NCI-H1930 (cell line): ENCODE results near the gene FOXE1.

ENCODE experiments used
- DNase-seq, 2 experiments: peaks; one replicate each; lab custom pipeline; 2025; lab: John Stamatoyannopoulos, UW

Gene FOXE1

DNA sequence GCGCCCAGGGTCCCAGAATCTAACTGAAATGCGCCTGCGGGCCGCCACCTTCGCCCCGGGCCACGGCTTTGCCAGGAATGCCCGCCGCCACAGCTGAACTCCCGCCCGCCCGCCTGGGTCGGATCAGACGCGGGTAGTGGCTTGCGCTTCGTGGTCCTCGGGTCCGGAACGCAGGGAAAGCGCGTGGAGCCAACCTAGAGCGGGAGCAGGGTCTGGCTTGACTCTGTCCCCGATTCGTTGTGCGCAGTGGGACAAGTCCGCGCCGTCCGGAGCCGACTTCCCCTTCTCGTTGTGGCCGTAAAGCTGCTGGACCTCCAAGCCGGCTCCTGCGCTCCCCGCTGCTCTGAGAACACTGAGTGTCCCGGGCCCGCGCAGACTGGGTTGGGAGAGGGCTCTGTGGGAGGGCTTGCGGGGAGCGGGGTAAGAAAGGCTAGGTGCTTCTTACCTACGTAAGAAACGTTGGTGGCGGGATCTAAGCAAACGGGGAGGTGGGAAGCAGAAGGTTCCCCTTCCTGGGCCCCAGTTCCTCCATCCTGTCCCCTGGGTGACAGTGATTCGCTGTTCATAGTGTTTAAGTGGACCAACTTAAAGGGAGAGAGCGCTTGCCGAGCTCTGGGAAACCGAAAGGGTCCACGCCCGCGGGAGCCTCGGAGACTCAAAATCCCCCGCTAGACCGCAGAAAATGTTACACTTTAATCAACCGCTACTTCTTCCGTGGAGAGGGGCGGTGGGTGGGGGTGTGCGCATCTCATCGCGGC lies 4.4 kb upstream of the FOXE1 start:
- DNase-seq, result no peak

DNA sequence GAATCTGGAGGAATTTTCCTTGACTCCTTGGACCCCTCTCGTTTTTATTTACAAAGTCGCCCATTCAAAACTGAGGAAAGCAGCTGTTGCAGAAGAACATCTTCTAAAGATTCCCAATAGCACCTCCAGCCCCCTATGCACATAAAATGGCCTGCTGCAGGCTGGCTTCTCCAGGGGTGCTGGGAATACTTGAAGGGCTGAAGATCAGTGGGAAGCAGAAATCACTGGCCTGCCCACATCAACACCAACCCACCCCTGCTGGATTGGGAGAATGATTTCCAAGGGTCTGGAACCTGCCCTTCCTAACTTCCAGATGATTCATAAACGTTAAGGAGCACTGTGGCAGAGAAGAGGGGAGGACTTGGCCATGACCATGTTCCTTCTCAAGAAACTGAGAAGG lies 3.0 kb upstream of the FOXE1 start:
- DNase-seq, result no peak

DNA sequence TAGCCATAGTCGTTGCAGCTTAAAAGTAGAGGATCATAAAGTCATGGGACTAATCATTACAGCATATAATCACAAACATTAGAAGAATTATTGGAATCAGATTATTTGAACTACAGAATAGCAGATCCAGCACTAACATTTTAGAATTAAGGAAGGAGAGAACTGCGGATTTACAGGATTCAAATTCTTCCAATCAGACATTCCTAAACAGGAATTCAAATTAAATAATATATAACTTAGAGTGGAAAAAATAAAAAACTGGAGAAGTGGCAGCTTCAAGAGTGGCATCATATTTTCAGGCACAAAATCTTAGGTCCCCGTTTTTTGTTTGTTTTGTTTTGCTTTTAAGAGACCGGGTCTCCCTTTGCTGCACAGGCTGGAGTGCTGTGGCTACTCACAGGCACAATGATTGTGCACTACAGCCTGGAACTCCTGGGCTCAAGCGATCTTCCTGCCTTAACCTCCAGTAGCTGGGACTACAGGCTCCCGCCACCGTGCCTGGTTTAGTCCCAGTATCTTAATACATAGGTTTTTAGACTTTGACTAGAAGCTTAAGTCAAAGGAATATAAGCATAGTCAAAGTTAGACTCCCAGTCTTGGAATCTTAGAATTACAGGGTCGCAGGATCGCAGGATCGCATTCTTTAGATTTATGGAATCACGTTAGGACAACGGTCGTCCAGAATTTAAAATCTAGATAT lies 2.1 kb upstream of the FOXE1 start:
- DNase-seq, result no peak

DNA sequence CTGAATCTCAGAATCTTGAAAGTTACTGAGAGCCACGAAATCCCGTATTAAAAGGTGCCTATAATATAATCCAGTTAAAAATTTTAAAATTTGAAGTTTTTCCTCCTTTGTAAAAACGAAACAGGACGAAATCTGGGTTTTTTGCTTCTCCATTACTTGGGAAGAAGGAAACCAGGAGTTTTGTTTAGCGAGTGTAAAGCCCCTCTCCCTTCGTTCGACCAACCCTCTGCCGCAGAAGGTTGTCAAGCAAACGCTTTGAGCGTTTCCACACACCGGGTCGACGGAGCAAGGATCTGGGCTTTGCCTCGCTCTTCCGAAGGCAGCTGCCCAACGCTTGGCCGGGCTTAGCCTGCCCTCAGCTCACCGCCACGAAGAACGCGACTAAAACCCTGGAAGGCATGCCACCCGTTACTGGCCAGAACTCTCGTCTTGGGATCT lies 1.6 kb upstream of the FOXE1 start:
- no peak for DNase-seq

DNA sequence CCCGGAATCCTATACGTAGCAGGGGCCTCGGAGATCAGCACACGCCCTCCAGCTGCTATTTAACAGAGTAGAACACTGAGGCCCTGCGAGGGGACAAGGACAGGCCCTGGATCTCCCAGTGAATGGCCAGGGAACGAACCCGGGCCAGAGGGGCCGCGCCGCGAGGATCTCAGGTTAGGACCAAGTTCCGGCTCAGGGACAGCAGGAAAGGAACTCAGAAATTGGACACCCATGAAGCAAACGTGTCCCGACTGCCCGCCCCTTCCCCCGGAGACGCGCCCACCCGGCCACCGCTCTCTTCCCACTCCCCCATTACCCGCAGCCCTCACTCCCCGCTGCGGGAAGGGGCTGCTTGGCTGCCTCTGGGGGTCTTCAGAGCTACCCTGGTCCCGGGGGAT lies 1.0 kb upstream of the FOXE1 start:
- no peak for DNase-seq

DNA sequence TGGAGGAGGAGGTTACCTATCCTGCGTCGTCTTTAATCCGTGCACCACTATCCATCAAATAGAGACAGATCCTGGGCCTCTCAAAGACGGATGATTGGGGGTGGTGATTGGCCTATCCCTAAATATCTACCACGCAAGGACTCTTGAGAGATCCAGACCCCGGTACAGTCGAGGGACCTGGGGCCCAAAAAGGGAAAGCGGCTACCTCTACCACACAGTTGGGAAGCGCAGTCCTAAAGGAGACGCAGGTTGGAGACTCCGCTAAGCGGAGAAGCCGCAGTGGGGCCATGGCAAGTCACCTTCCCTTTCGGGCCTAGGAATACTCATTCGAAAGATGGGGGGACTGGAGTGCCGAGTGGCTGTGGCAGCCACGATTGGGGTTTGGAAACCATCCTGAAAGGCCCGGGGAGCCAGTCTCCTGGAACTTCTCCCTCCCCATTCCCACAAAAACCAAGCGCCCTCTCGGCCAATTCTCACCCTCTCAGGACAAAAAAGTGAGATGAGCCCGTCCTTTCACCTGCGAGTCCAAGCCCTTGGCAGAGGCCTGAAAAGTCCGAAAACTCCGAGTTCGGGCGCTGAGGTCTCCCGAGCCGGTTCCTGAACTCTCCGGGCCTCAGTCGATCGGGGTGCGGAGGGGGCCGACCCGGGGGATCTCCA lies 499 bp upstream of the FOXE1 start:
- no peak for DNase-seq

DNA sequence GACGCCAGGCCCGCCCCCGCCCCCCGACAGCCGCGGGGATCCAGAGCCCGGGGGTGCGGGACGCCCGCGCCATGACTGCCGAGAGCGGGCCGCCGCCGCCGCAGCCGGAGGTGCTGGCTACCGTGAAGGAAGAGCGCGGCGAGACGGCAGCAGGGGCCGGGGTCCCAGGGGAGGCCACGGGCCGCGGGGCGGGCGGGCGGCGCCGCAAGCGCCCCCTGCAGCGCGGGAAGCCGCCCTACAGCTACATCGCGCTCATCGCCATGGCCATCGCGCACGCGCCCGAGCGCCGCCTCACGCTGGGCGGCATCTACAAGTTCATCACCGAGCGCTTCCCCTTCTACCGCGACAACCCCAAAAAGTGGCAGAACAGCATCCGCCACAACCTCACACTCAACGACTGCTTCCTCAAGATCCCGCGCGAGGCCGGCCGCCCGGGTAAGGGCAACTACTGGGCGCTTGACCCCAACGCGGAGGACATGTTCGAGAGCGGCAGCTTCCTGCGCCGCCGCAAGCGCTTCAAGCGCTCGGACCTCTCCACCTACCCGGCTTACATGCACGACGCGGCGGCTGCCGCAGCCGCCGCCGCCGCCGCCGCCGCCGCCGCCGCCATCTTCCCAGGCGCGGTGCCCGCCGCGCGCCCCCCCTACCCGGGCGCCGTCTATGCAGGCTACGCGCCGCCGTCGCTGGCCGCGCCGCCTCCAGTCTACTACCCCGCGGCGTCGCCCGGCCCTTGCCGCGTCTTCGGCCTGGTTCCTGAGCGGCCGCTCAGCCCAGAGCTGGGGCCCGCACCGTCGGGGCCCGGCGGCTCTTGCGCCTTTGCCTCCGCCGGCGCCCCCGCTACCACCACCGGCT lies 1.0 kb downstream of the FOXE1 start:
- peak; percentile 70 to 79 for DNase-seq

DNA sequence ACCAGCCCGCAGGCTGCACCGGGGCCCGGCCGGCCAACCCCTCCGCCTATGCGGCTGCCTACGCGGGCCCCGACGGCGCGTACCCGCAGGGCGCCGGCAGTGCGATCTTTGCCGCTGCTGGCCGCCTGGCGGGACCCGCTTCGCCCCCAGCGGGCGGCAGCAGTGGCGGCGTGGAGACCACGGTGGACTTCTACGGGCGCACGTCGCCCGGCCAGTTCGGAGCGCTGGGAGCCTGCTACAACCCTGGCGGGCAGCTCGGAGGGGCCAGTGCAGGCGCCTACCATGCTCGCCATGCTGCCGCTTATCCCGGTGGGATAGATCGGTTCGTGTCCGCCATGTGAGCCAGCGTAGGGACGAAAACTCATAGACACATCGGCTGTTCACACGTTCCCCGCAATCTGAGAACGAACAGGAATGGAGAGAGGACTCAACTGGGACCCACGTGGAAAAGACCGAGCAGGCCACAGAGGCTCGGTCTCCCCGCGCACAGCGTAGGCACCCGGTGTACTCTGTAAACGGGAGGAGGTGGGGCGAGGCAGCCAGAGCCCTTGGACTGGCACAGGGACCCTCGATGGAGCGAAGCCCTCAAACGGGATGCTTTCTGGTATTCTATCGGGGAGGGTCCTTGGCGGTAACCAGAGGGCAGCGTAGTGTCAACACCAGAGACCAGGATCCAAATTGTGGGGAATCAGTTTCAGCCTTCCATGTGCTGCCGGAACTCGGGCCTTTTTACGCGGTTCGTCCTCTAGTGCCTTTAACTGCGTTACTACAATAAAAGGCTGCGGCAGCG lies 1.9 kb downstream of the FOXE1 start:
- DNase-seq, result no peak

DNA sequence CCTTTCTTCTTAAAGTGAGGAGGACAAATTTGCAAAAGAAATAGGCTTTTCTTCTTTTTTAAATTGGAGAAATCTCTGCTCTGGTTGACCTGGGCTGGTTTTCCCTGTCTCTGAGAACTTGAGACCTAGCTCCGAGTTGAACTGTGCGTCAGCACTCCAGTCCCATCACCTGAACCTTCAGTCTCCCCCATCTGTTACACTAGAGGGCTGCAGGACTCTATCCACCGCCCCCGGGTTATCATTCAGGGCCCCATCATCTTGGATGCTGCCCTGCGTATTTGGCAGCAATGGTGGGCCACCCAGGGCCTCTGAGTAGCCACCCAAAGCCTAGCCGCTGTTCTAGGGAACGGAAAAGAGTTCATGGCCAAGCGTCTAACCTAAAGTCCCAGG lies 2.5 kb downstream of the FOXE1 start:
- no peak for DNase-seq

DNA sequence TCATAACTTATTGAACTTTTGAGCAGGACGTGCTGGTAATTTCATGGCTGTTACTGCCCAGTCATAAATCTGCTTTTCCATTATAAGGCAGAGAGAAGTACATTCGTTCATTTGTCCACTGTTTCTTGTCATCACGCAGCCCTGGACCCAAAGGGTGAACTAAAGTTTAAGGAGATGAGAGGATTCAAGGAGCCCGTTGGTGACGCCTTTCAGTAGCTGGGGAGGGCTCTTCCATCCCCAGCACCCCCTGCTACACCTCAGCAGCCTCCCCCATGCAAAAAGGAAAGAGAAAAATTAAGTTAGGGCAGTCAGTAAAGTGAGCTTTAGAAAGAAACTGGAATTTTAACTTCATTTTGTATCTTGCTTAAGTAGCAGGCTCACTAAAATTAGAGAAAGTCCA lies 2.9 kb downstream of the FOXE1 start:
- no peak for DNase-seq

DNA sequence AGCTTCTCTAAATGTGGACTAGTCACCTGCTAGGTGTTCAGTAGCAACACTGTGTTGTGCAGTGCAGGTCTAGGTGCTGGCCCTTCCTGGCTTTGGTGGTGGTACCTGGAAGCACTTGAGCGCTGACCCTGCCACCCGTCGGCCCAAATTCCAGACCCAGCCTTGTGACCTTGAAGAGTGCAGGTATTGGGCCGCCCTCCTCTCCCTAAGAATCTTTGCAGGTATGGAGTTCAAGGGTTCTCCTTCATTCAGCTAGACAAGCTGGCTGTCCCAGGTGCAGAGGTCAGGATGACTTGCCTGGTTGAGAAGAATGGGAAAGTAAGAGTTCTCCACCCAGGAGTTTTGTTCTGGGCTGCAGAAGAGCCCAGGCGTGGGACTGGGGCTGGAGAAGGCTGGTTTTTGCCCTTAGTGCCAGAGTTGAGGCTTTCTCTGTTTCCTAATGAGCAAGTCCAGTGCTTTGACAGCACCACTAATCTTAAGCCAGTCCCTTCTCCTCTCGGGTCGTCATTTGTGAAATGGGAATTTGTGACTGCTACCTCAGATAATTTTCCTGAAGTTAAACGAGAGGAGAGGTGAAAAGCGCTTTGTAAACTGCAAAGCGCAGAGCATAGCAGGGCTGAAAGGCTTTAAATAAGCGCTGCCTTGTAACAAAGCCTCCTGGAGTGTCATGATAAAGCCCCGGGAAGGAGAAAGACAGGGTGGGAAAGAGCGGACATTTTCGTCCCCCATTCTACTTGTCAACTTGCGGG lies 4.0 kb downstream of the FOXE1 start:
- no peak for DNase-seq

DNA sequence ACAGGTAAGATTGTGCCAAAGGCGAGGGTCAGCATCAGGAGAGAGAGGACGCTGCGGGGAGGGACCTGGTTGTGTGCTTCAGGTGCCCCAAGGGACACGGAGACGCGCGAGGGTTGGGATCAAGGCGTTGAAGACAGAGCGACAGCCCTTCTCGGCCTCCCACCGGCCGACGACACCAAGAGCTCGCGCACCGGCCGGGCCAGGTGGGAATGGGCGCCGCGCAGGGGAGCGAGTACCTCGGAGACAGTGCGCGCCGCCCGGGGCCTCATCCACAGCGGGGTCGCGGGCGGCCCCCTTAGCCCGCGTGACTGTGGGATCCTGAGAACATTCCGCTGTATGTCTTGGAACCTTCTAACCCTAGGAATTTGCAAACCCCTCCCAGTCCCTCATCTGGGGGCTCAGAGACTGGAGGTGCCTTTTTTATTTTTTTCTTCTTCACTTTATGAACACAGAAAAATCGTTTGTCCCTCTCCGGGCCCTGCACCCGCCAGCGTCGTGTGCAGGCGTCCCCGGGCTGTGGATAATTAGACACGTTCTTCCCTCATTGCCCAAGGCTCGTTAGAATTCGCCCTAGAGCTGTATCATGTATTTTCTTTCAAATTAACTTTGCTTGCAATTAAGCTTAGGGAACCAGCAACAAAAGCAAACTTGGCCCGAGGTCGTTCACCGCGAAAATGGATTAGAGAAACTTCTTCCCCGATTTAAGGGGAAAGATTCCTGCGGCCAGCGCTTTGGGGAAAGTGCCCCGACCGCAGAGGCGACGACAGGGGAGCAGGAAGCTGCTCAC lies 4.8 kb downstream of the FOXE1 start:
- DNase-seq, result no peak

DNA sequence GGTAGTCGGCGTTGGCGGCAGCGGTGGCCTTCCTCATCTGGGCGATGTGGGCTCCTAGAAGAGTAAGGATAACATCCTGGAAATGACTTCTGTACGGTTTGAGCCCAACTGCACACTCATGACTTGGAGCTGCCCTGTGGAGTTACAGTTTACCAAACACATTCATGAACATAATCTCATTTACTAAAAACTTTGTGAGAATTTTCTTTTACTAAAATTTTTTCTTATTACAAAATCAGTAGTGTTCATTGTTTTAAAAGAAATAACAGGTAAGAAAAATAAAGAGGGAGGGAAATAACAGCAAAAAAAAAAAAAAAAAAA lies 5.3 kb downstream of the FOXE1 start:
- no peak for DNase-seq

DNA sequence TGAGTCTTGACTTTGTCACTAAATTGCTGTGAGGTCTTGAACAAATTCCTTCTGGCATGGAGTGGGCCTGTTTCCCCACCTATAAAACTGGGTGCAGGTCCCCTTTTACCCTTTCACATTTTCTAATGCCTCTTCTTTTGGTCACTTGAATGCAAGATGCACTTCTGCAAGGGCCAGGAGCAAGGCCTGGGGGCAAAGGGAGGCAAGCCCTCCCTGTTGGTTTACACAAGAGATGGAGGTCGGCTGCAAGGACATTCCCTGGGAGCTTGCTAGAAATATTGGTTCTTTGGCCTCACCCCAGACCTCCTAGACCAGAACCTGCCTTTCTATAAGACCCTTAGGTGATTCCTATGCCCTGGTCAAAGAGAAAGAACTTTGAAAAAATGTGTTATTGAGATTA lies 5.8 kb downstream of the FOXE1 start:
- no peak for DNase-seq

DNA sequence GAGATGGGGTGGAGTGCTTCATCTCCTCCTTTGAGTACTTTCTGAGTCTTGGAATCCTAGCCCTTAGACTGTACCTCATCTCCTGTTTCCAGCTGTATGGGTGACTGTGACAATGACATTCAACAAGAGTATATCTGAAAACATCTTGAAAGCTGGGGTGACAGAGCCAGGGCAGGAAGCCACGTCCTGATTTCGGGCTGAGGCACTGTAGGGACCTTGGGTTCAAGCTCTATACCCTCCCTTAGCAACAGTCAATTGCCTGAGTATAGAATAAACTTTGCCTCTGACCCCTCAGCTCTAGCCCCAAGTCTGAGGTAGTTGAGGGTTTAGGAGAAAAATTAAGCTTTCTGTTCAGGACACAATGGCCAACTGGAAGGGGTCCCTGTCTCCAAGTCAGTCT lies 6.3 kb downstream of the FOXE1 start:
- no peak for DNase-seq

DNA sequence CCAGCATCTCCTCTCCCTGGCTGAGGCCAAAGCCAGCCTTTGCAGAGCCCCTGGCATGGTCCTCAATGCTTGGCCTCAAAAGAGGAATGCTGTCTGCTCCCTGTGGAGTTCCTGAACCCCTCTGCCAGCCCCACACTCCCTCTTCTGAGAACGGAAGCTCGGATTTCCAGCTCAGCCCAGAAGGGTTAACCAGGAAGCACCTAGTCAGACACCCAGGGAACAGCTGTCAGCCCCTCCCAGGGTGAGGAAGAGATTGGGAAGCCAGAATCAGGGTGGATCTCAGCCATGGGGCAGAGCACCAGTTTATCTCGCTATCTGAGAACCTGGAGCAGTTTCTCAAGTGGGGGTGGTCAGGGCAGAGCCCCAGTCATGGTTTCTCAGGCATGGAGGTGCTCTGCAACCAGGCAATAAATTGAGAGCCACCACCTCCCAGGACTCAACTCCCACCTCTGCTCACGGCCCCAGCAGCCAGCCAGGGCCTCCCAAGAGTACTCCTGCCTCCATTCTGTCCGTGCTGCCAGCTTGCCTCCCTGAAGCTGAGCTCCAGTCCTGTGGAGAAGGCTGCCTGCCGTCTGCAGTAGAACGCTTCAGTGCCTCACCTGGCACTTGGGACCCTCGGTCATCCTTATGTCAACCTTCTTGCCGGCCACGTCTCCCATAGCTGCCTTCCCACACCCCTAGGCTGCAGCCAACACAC lies 7.6 kb downstream of the FOXE1 start:
- DNase-seq, result no peak

DNA sequence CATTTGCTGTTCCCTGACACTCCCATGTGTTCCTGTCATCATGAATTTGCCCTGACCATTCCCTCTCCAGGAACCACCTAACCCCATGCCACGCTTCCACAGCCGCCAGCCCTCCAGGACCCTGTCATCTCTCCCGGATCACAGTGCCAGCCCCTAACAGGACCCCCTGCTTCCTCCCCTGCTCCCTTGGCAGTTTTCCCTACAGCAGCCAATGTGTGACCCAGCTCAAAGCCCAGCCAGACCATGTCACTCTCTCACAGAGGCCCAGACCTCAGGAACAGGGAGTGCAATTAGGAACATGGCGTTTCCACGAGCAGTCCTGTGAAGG lies 8.1 kb downstream of the FOXE1 start:
- DNase-seq, result no peak

DNA sequence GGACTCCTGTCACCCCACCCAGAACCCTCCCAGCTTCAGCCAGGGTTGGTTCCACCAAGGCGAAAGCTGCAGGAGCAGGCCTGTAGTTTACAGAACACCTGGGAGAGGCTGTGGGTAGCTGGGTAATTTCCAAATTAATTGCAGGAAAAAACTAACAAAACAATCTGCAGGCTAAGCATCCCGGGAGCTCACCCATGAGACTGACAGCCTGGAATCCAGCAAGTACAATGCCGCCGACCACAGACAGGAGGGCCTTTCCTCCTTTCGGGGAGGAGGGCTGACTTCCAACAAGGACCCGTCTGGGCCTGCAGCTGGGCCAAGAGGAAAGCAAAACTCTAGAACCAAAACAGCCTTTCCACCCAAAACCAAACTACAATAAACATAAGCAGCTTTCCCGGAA lies 10.3 kb downstream of the FOXE1 start:
- DNase-seq, result no peak

DNA sequence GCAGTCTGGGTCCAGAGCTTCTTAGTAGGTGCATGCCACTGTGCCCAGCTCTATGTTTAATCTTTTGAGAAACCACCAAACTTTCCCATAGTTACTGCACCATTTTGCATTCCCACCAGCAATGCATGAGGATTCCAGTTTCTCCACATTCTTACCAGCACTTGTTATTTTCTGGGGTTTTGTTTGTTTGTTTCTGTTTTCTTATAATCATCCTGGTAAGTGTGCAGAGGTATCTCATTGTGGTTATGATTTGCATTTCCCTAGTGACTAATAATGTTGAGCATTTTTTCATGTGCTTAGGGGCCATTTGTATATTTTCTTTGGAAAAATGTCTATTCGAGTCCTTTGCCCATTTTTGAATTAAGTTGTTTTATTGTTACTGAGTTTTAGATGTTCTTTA lies 11.4 kb downstream of the FOXE1 start:
- no peak for DNase-seq

DNA sequence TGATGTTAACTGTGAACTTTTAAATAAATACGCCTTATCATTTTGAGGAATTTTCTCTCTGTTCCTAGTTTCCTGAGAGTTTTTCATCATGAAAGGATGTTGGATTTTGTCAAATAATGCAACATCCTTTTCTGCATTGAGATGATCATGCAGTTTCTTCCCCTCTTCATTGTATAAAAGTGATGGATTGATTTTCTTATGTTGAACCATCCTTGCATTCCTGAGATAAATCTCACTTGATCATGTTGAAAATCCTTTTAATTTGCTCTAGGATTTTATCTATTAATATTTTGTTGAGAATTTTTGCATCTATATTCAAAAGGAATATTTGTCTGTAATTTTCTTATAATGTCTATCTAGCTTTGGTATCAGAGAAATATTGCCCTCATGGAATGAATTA lies 13.3 kb downstream of the FOXE1 start:
- no peak for DNase-seq
